Metanephros (tissue), 2 donors: Measurements from ENCODE around the gene SIGLEC5. TPM values are rescaled to one million over a fixed set of nuclear protein-coding genes. Genes with fewer than 3 reads are reported as not detected.

Experiments used
- small RNA-seq: library from RNA; depleted of rRNA; stranded (forward); fragments of <200 nt; gene quantifications from one replicate; pipeline ENCODE3, GENCODE V24; 2014; ENCODE audit warnings: low replicate concordance
- total RNA-seq: library from RNA; depleted of rRNA; stranded (reverse); fragments of >200 nt; gene quantifications from one replicate; pipeline ENCODE4 v1.2.3, GENCODE V29; 2014

SIGLEC5 gene
- 0.88 TPM for total RNA-seq

GRCh38 chr19:51630315-51630714 is at the start of gene SIGLEC5:
Gene SIGLEC5, minus strand, starts transcription at chr19:51630401. Its CDS starts 66 bp downstream, at chr19:51630335.

GRCh38 chr19:51646730-51647129 is 16.5 kb upstream of the SIGLEC5 start, which contains the start of gene SIGLEC14:
Gene SIGLEC14, minus strand, starts transcription at chr19:51646825. Its CDS starts 66 bp downstream, at chr19:51646759.

GRCh38 chr19:51570962-51571575 is 59.1 kb downstream of the SIGLEC5 start, which contains the start of gene ZNF175:
Gene ZNF175, plus strand, starts transcription at chr19:51571283. Its CDS starts 2,047 bp downstream, at chr19:51573330.

Small RNAs within 50 kb of the gene (small RNA-seq; reads per million reads assigned to genes)
- gene AC018755.2: not detected

Other genes starting within 250 kb of the SIGLEC5 start
- gene LIM2, start 242.4 kb downstream of the SIGLEC5 start, total RNA-seq: not detected
- 0.23 TPM for gene C19orf84, start 239.8 kb downstream of the SIGLEC5 start, total RNA-seq
- gene SIGLEC10, start 212.8 kb downstream of the SIGLEC5 start, total RNA-seq: 2.4 TPM
- 0.06 TPM for gene SIGLEC8, start 171.9 kb downstream of the SIGLEC5 start, total RNA-seq
- gene CEACAM18, start 151.9 kb downstream of the SIGLEC5 start, total RNA-seq: not detected
- gene SIGLEC12, start 128.6 kb downstream of the SIGLEC5 start, total RNA-seq: 0.12 TPM
- 0.18 TPM for gene SIGLEC6, start 98.7 kb downstream of the SIGLEC5 start, total RNA-seq
- gene ZNF175, start 59.1 kb downstream of the SIGLEC5 start, total RNA-seq: 9.9 TPM
- gene SIGLEC14, start 16.4 kb upstream of the SIGLEC5 start, total RNA-seq: 1.6 TPM
- gene SPACA6, start 62.9 kb upstream of the SIGLEC5 start, total RNA-seq: 15.0 TPM
- 0.12 TPM for gene HAS1, start 93.6 kb upstream of the SIGLEC5 start, total RNA-seq
- gene FPR1, start 121.5 kb upstream of the SIGLEC5 start, total RNA-seq: 13.1 TPM
- gene FPR2, start 130.8 kb upstream of the SIGLEC5 start, total RNA-seq: 2.7 TPM
- 0.58 TPM for gene FPR3, start 164.8 kb upstream of the SIGLEC5 start, total RNA-seq